GM19099 (cell line): ENCODE data around the gene DCBLD2.

Experiments used
- POLR2A ChIP-seq: IDR thresholded peaks from 3 replicates; pipeline ENCODE4 v1.6.1; 2011; ENCODE audit warnings: low read depth; ENCODE audit not compliant: insufficient read length; ENCODE audit errors: extremely low read depth

The DCBLD2 gene

GRCh38 chr3:98793971-98794370 is 107.5 kb downstream of the DCBLD2 start:
- no peak for TF ChIP-seq POLR2A

GRCh38 chr3:98791341-98792325 is 109.9 kb downstream of the DCBLD2 start:
- no peak for TF ChIP-seq POLR2A

GRCh38 chr3:98788651-98789050 is 112.8 kb downstream of the DCBLD2 start:
- no peak for TF ChIP-seq POLR2A

DNA sequence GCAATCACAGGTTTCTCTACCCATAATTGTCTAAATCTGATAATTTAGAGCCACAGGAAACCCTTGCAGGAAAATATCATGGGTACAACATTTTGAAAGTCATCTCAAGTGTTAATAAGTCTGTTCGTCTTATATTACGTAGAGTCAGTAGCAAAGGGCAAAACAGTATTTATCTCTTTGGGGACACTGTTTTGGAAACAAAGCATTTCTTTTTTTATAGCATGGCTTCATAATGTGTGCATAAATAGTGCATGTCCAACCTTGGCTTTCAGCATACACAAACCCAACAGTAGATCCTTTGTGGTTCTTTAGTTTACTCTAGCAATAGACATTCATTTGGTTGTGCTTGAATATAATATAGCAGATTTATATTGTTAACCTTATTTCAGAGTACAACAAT is 114.3 kb downstream of the DCBLD2 start:
- no peak for TF ChIP-seq POLR2A

DNA sequence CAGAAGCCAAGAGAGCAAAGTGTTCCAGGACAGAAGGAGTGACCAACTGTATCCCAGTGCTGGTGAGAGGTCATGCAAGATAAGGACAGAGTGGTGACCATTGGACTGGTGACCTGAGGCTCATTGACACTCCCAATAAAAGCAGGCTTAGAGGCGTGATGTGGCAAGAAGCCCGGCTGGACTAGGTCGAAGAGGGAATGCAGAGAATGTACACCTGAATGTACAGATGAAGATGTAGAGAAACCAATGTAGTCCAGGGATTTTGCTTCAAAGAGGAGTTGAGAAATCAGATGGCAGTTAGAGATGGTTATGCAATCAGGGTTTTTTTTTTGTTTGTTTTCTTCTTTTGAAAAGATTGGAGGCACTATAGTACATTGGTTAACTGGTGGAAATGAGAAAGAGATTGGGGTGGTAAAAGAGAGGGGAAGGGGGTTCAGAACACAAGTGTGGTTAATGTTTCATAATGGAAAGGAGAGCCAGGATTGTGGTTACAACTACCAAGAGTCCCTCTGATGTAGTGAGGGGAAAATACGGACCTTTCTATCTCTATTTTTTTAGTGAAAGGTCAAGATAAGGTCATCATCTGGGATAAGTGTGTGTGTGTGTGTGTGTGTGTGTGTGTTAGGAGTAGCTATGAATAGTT is 115.0 kb downstream of the DCBLD2 start:
- TF ChIP-seq POLR2A, result no peak

DNA sequence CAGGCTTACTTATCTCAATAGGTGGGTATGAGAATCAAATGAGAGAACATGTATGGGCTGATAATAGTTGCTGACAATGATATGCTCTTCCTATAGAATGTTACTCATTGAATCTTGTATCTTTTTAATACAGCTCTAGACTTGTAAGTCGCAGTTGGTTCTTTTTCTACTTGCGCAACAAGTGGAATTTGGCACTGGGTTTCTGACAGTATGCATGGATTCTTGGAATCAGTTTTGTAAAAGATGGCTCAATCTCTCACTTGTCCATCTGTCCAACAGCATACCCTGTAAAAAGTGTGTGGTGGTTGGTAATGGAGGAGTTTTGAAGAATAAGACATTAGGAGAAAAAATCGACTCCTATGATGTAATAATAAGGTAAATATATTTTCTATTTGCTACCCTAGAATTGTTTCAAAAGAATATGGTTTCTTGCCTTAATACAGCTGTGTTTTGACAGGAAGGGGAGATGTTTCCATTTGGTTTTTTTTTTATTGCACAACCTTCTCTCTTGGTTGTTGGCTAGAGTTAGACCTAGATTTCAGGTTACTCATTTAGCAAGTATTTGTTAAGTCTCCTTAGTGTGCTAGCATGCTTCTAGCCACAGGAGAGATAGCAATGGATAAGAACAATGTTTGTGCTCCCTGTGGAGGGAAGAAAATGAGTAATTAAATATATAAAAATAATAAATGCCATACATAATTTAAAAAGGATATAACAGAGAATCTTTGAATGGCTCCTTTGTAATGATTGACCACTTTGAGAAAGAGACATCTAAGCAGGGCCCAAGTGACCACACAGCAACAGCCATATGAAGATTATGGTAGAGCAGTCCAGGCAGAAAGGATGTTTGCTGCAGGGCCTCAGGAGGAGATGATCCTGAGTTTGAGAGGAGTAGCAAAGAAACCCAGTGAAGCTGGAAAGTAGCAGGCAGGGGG is 116.6 kb downstream of the DCBLD2 start:
- no peak for TF ChIP-seq POLR2A

- TF ChIP-seq POLR2A, result no peak
These were observed 117.5 kb downstream of the DCBLD2 start for GRCh38 chr3:98784042-98784441.

GRCh38 chr3:98782824-98783500 is 118.5 kb downstream of the DCBLD2 start:
- no peak for TF ChIP-seq POLR2A

- TF ChIP-seq POLR2A, result no peak
These were observed 121.2 kb downstream of the DCBLD2 start for GRCh38 chr3:98780343-98780742.

- TF ChIP-seq POLR2A, result no peak
These were observed 121.8 kb downstream of the DCBLD2 start for GRCh38 chr3:98779541-98780335.

- no peak for TF ChIP-seq POLR2A
These were observed 122.6 kb downstream of the DCBLD2 start for GRCh38 chr3:98778852-98779413.

DNA sequence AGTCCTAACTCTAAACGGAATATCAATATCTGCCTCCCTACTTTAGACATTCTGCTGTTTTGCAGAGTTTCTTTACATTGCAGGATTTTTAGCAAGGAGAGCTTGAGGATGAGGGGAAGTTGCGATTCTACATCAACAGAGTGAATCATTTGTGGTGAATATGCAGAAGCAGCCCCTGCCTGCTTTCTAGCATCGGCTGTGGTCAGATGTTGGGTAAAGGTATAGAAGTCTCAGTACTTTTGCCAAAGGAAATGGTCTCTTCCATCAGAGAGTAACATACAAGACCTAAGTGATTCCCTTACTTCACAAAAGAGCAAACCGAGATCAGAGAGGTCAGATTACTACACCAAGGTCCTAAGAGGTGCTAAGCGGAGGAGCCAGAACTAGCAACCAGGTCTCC is 123.1 kb downstream of the DCBLD2 start:
- TF ChIP-seq POLR2A, result no peak

- no peak for TF ChIP-seq POLR2A
These were observed 123.7 kb downstream of the DCBLD2 start for GRCh38 chr3:98777801-98778220.

DNA sequence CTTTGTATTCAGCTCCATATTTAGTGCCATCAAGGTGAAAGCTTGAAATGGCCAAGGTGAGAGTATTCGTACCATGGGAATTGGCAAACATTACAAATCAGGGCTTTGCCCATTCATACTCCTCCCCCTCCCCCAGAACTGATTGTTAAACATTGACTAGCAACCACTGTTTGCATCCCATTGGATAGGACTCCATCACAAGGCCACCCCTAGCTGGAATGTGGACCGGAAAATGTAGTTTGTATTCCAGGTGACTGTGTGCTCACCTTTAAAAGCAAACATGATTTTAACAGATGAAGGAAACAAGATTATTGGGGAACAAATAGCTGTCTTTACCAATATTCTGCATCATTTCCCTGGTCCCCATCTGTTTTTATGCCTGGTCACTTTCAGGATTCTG is 124.2 kb downstream of the DCBLD2 start:
- no peak for TF ChIP-seq POLR2A

GRCh38 chr3:98776140-98776493 is 125.4 kb downstream of the DCBLD2 start:
- TF ChIP-seq POLR2A, result no peak
